Cardiac atrium fibroblast (primary cell): ENCODE data around the gene MT1X. TPM values are rescaled to one million over a fixed set of nuclear protein-coding genes. Genes with fewer than 3 reads are reported as not detected.

Source experiments
- total RNA-seq: library from RNA; depleted of rRNA; stranded (reverse); fragments of >200 nt; gene quantifications from 2 replicates; pipeline ENCODE4 v1.2.3, GENCODE V29; 2015

MT1X gene
- total RNA-seq, result 63.2 and 353 TPM in 2 replicates

DNA sequence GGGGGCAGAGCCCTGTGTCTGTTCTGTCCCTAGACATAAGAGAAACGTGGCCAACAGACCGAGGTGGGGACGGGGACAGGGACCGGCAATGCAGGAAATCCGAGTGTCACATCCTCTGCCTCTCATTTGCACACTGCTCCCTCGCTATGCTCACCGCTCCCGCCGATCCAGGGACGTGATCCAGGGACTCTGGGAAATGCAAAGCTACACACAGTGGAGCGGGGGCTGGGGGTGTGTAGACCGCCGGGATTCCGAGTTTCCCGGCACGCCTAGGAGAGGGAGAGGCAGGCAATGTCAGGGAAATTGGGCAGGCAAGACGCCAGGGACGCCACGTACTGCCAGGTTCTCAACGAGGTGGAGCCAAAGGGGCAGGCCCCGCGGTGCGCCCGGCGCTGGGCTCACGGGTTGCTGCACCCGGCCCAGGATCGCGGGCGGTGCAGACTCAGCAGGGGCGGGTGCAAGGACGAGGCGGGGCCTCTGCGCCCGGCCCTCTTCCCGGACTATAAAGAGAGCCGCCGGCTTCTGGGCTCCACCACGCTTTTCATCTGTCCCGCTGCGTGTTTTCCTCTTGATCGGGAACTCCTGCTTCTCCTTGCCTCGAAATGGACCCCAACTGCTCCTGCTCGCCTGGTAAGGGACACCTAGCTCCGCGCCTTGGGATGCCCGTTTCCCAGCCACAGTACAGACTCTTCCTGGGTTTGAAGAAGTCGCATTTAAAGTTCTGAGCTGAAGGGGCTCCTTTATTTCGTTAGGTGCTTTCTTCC, at the start of gene MT1X:
Gene MT1X (plus strand): TSS at position 532 of the 764 bp plus-strand sequence. CDS start 71 bp downstream, at position 603.

GRCh38 chr16:56637814-56638750, 44.2 kb upstream of the MT1X start, which contains the start of gene MT1A:
Gene MT1A (plus strand): TSS chr16:56638666. CDS start chr16:56638739, 73 bp downstream.

DNA sequence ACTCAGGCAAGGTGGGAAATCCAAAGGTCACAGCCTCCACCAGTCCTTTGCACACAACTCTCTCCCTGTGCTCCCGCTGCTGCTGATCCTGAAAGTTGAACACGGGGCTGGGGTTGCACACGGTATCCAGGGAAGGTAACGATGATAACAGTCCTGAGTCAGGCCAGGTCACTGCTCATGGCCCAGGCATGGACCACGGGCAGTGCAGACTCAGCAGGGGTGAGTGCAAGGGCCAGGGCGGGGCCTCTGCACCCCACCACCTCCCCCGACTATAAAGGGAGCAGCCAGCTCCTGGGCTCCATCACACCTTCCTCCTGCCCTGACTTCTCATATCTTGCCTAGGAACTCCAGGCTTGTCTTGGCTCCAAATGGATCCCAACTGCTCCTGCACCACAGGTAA, 30.7 kb upstream of the MT1X start, which contains the start of gene MT1B:
Gene MT1B (plus strand): TSS at position 301 of the 400 bp plus-strand sequence. CDS start 68 bp downstream, at position 369.

GRCh38 chr16:56657555-56658326, 24.5 kb upstream of the MT1X start, which contains the start of gene MT1F:
Gene MT1F (plus strand): TSS chr16:56657959. CDS start chr16:56658059, 100 bp downstream.

GRCh38 chr16:56667581-56668571, 14.4 kb upstream of the MT1X start, which contains the start of gene MT1G:
Gene MT1G (minus strand): TSS chr16:56668065. CDS start chr16:56667993, 72 bp downstream.

DNA sequence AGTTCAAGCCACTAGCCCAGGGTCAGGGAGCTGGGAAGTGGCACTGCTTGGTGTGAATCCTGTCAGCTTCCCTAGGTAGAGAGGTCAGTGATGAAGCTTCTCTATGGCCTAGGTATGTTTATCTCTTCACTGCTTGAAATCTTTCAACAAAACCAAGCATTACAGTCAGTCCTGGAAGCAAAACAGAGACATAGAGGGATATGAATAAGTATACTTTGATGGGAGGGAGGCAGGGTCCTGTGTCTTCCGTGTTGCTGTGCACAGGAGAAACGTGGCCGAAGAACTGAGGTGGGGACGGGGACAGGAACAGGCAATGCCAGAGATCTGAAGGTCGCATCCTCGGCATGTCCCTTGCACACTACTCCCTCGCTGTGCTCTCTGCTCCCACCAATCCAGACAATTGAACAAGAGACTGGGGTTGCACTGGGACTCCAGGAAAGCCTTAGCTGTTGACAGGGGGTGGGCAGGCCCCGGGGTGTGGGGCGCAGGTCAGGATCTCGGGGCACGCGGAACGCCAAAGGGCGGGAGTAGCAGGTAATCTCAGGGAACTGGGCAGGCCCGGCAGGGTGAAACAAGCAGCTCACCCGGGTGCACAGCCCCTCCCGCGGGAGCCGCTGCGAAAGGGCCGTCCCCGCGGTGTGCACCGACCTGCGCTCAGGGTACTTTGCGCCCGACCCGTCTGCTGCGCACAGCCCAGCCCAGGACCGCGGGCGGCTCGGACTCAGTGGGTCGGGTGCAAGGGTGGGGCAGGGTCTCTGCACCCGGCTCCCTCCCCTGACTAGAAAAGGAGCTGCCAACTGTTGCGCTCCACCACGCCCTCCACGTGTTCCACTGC, 13.0 kb upstream of the MT1X start, which contains the start of gene MT1H:
Gene MT1H (plus strand): TSS at position 810 of the 835 bp plus-strand sequence. CDS start 71 bp downstream, outside the sequence.

GRCh38 chr16:56729735-56730662, 47.7 kb downstream of the MT1X start, which contains the start of gene NUP93:
Gene NUP93 (plus strand): TSS chr16:56730129. CDS start chr16:56748248, 18,119 bp downstream.

Other genes with a start within 250 kb of the MT1X start
- gene NUDT21, start 231.1 kb upstream of the MT1X start, total RNA-seq, result 60.9 and 80.9 TPM in 2 replicates
- 40.3 and 78.2 TPM in 2 replicates for gene OGFOD1, start 230.9 kb upstream of the MT1X start, total RNA-seq
- 28.7 and 48.4 TPM in 2 replicates for gene BBS2, start 162.4 kb upstream of the MT1X start, total RNA-seq
- gene MT4, start 117.4 kb upstream of the MT1X start, total RNA-seq, result not detected in 2 replicates
- gene MT3, start 92.9 kb upstream of the MT1X start, total RNA-seq, result 0.81 TPM in 1 of 2 replicates, not detected in the other
- 54.9 and 221 TPM in 2 replicates for gene MT2A, start 73.9 kb upstream of the MT1X start, total RNA-seq
- gene MT1E, start 56.7 kb upstream of the MT1X start, total RNA-seq, result 44.0 and 78.9 TPM in 2 replicates
- gene MT1M, start 49.8 kb upstream of the MT1X start, total RNA-seq, result 0.18 and 0.32 TPM in 2 replicates
- gene MT1A, start 43.8 kb upstream of the MT1X start, total RNA-seq, result 5.7 and 6.9 TPM in 2 replicates
- not detected in 2 replicates for gene MT1B, start 30.6 kb upstream of the MT1X start, total RNA-seq
- gene MT1F, start 24.5 kb upstream of the MT1X start, total RNA-seq, result 0.18 TPM in 1 of 2 replicates, not detected in the other
- not detected in 2 replicates for gene MT1G, start 14.4 kb upstream of the MT1X start, total RNA-seq
- gene MT1H, start 12.7 kb upstream of the MT1X start, total RNA-seq, result not detected in 2 replicates
- gene NUP93, start 47.7 kb downstream of the MT1X start, total RNA-seq, result 45.7 and 46.0 TPM in 2 replicates
- not detected in 2 replicates for gene SLC12A3, start 182.7 kb downstream of the MT1X start, total RNA-seq
- gene HERPUD1, start 249.7 kb downstream of the MT1X start, total RNA-seq, result 146 and 155 TPM in 2 replicates